ENCODE data around the gene NTRK1. TPM values are rescaled to one million over a fixed set of nuclear protein-coding genes. Genes with fewer than 3 reads are reported as not detected.

The NTRK1 gene
- total RNA-seq, 2 donors from 2014 or later = 0.42 to 0.81 TPM

DNA sequence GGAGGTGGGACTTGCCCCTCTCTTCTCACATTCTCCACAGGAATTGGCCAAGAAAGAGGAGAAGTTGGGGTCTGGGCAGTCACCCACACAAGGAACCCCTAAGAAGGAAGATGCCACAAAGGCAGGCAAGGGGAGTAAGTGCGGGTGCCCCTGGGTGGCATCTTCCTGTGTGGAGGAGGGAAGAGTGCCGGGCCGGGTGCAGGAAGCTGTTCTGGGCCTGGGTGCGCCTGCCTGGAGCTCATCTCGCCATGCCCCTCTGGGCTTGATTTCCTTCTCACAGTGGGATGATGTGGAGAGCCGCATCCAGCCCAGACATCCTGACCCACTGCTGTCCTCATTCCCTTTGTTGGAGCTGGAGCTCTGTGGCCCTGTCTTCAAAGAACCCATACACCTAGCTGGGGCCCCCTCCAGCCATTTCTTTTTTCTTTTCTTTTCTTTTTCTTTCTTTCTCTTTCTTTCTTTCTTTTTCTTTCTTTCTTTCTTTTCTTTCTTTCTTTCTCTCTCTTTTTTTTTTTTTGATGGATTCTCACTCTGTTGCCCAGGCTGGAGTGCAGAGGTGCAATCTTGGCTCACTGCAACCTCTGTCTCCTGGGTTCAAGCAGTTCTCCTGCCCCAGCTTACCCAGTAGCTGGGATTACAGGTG is 69.1 kb downstream of the NTRK1 start:
- H3K4me1 ChIP-seq (ENCODE audit: control insufficient read depth in 1 of 2, low read depth in 2 of 2) = peaks cover 5 to 16% of the 10 kb centered on the region in 2 donors
- H3K9me3 ChIP-seq = no peaks in the 10 kb centered on the region
- no peak for DNase-seq (ENCODE audit: low spot score)
- ATAC-seq (ENCODE audit: insufficient number of reproducible peaks, low FRiP score, low read depth) = no peak
- no peaks in the 10 kb centered on the region for H3K36me3 ChIP-seq
- no peak overlapping the region for H3K27ac ChIP-seq
- H3K4me3 ChIP-seq = no peak overlapping the region
- H3K27me3 ChIP-seq (replicated peaks; ENCODE audit: insufficient read depth) = no peaks in the 10 kb centered on the region
- TF ChIP-seq, protein P1, sequence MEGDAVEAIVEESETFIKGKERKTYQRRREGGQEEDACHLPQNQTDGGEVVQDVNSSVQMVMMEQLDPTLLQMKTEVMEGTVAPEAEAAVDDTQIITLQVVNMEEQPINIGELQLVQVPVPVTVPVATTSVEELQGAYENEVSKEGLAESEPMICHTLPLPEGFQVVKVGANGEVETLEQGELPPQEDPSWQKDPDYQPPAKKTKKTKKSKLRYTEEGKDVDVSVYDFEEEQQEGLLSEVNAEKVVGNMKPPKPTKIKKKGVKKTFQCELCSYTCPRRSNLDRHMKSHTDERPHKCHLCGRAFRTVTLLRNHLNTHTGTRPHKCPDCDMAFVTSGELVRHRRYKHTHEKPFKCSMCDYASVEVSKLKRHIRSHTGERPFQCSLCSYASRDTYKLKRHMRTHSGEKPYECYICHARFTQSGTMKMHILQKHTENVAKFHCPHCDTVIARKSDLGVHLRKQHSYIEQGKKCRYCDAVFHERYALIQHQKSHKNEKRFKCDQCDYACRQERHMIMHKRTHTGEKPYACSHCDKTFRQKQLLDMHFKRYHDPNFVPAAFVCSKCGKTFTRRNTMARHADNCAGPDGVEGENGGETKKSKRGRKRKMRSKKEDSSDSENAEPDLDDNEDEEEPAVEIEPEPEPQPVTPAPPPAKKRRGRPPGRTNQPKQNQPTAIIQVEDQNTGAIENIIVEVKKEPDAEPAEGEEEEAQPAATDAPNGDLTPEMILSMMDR (IDR thresholded peaks at IDR 0.05) = no peak

DNA sequence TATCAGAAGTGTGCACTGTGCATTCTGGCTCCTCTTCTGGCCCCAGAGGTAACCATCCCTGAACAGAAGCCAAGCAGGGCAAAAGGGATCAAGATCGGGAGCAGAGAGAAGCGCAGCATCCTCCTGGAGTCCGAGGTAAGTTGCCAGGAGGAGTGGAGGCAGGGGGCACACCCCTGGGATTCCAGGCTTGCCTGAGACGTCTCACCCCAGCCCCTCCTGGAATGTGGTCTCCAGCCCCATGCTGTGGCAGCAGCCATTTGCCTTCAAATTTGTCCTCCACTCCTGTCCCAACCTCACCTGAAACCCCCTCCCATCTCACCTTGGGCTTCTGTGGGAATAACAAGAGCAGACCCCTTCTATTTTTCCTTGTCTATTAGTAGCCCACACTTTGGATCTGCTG is 69.8 kb downstream of the NTRK1 start:
- H3K9me3 ChIP-seq = no peaks in the 10 kb centered on the region
- no peak overlapping the region for H3K27ac ChIP-seq
- ATAC-seq (ENCODE audit: insufficient number of reproducible peaks, low FRiP score, low read depth) = no peak
- TF ChIP-seq, protein P1 (IDR thresholded peaks at IDR 0.05) = no peak
- peaks cover 5 to 16% of the 10 kb centered on the region in 2 donors for H3K4me1 ChIP-seq (ENCODE audit: control insufficient read depth in 1 of 2, low read depth in 2 of 2)
- DNase-seq (ENCODE audit: low spot score) = no peak
- H3K4me3 ChIP-seq = no peak overlapping the region
- no peaks in the 10 kb centered on the region for H3K27me3 ChIP-seq (replicated peaks; ENCODE audit: insufficient read depth)
- no peaks in the 10 kb centered on the region for H3K36me3 ChIP-seq

Other genes with a start within 250 kb of the NTRK1 start
- 1 to 10 TPM in 1 of 2 donors, not detected in 1; 1.2 TPM for gene HAPLN2, start 241.4 kb upstream of the NTRK1 start, total RNA-seq
- under 1 TPM; 0.54 to 0.99 TPM for gene BCAN, start 218.7 kb upstream of the NTRK1 start, total RNA-seq
- gene NES, start 183.5 kb upstream of the NTRK1 start, total RNA-seq = 10 to 100 TPM; 30.6 to 30.9 TPM
- 1 to 10 TPM; 1.3 to 7.0 TPM for gene CRABP2, start 155.3 kb upstream of the NTRK1 start, total RNA-seq
- 10 to 100 TPM; 15.2 to 17.9 TPM for gene METTL25B, start 132.4 kb upstream of the NTRK1 start, total RNA-seq
- gene ISG20L2, start 132.1 kb upstream of the NTRK1 start, total RNA-seq = 10 to 100 TPM; 15.0 to 19.8 TPM
- 10 to 100 TPM; 22.6 to 35.6 TPM for gene MRPL24, start 119.8 kb upstream of the NTRK1 start, total RNA-seq
- gene HDGF, start 109.2 kb upstream of the NTRK1 start, total RNA-seq = 100 to 1,000 TPM in 1 of 2 donors, 10 to 100 TPM in 1; 93.5 to 118 TPM
- 10 to 100 TPM; 22.9 to 34.5 TPM for gene PRCC, start 93.3 kb upstream of the NTRK1 start, total RNA-seq
- gene SH2D2A, start 44.0 kb upstream of the NTRK1 start, total RNA-seq = 1 to 10 TPM in 1 of 2 donors, under 1 TPM in 1; 0.81 to 1.1 TPM
- gene INSRR, start 1.7 kb upstream of the NTRK1 start, total RNA-seq = not detected
- gene PEAR1, start 32.9 kb downstream of the NTRK1 start, total RNA-seq = 10 to 100 TPM; 31.0 to 34.9 TPM
- gene LRRC71, start 59.8 kb downstream of the NTRK1 start, total RNA-seq = not detected
- 10 to 100 TPM; 40.3 to 40.6 TPM for gene ARHGEF11, start 184.9 kb downstream of the NTRK1 start, total RNA-seq
- gene ETV3L, start 238.9 kb downstream of the NTRK1 start, total RNA-seq = not detected